ENCODE results near the gene TMEM115. TPM values are rescaled to one million over a fixed set of nuclear protein-coding genes. Genes with fewer than 3 reads are reported as not detected.

TMEM115 gene
- total and polyA plus RNA-seq, 2 of the 13 experiments (the other 11 are each of a cell fraction or from before 2014, with no cell fraction given), result 22.1 to 30.7 TPM

DNA sequence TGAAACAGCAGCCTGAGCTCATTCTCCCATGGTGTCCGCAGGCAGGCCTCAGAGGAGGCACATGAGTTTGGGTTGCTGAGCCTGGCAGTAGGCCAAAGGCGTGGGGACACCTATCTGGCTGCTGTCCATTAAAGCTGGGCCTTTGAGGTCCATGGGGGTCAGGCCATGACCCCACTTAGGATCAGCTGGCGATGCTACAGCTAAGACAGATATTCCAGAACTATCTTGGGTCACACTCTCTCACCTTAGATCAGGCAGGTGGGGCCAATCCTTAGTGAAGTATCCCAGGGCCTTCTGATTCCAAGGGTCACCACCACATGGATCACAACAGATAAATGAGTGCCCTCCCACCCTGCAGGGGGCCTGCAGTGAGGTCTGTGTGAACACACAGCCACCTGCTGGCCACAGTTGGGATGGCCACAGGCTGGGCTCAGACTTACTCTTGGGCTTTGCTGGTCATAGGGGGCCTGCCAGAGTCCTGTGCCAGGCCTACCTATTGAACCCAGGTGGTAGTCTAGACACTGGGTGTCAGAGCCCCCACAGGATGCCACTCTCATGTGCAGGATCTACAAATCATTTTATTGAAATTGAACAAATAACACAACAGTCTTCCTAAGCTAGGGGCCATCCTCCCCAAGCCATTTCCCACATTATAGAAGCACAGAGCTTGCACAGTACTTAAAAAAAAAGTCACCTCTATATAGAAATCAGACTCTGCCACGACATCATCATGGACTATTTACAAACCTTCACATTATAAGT, 34.8 kb downstream of the TMEM115 start (continued):
- TF ChIP-seq, protein P1, sequence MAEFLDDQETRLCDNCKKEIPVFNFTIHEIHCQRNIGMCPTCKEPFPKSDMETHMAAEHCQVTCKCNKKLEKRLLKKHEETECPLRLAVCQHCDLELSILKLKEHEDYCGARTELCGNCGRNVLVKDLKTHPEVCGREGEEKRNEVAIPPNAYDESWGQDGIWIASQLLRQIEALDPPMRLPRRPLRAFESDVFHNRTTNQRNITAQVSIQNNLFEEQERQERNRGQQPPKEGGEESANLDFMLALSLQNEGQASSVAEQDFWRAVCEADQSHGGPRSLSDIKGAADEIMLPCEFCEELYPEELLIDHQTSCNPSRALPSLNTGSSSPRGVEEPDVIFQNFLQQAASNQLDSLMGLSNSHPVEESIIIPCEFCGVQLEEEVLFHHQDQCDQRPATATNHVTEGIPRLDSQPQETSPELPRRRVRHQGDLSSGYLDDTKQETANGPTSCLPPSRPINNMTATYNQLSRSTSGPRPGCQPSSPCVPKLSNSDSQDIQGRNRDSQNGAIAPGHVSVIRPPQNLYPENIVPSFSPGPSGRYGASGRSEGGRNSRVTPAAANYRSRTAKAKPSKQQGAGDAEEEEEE (CRISPR knock-in tag; IDR thresholded peaks at IDR 0.05; ENCODE audit: borderline replicate concordance), result no peak
- TF ChIP-seq ZNF142 (CRISPR knock-in tag; IDR thresholded peaks at IDR 0.05) (no peak), MEIS2 (CRISPR knock-in tag; IDR thresholded peaks at IDR 0.05) (no peak), ZNF484 (CRISPR knock-in tag; IDR thresholded peaks at IDR 0.05; ENCODE audit: borderline replicate concordance, low read depth) (no peak), ZNF781 (CRISPR knock-in tag; IDR thresholded peaks at IDR 0.05; ENCODE audit: borderline replicate concordance, not compliant biosample characterization) (peak; percentile 32), PRMT3 (CRISPR knock-in tag; IDR thresholded peaks at IDR 0.05; ENCODE audit: borderline replicate concordance, low read depth) (no peak), MAF1 (CRISPR knock-in tag; IDR thresholded peaks at IDR 0.05; ENCODE audit: borderline replicate concordance) (no peak), TFDP1 (CRISPR knock-in tag; IDR thresholded peaks at IDR 0.05; ENCODE audit: borderline replicate concordance) (no peak), SP4 (CRISPR knock-in tag; IDR thresholded peaks at IDR 0.05) (no peak), DR1 (CRISPR knock-in tag; IDR thresholded peaks at IDR 0.05) (no peak), ZNF704 (CRISPR knock-in tag; IDR thresholded peaks at IDR 0.05; ENCODE audit: borderline replicate concordance) (no peak), U2AF2 (IDR thresholded peaks at IDR 0.05; ENCODE audit: low read depth, low read length) (no peak), ZSCAN5A (CRISPR knock-in tag; IDR thresholded peaks at IDR 0.05; ENCODE audit: borderline replicate concordance) (no peak), CSRNP1 (CRISPR knock-in tag; IDR thresholded peaks at IDR 0.05) (no peak)

Data from HepG2 (cell line).